Hematopoietic multipotent progenitor cell treated with erythropoietin and hydrocortisone succinate and interleukin-3 and kit ligand, for 8 days (in vitro differentiated cells): Measurements from ENCODE around the gene ATP8A2.

Experiments used
- DNase-seq: peaks from one replicate; pipeline ENCODE4 v3.0.0-alpha.2; 2015

ATP8A2 gene

DNA sequence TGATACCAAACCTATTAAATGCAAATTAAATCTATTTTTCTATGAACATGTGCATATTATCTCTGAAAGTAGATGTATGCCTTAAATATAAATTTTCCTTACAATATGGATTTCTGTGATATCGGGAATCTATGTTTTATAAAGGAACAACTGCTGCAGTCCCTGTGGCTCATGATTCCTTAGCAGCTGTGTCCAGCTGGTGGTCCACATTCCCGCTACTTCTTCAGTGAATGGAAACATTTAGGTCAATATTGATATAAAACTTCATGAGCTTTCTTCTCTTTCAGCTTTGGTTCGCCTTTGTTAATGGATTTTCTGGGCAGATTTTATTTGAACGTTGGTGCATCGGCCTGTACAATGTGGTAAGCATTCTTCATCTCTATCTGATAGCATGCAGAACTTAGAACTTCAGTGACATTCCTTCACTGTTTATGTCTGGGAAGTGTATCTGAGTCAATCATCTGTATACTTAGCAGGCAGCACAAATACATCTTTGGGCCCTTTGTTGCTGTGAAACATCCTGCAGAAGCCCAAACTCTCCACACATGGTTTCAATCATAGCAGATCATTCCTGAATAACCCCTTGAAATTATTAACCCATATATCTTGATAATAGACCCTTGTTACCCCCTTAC, 456.2 kb downstream of the ATP8A2 start:
- DNase-seq = no peak

DNA sequence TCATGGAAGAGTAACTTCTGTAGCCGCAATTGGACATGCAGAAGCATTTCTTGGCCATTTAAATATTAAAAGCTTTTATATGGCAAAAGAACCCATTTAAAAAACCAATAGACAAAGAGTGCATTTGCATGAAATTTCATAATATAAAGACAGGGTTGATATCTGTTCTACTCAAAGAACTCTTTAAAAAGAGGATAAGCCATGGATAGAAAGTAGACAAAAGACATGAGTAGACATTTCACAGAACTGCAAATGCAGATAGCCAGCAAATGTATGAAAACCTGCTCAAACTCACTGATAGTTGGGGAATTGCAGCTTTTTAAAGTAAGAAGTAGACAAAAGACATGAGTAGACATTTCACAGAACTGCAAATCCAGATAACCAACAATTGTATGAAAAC, 462.0 kb downstream of the ATP8A2 start:
- no peak for DNase-seq

DNA sequence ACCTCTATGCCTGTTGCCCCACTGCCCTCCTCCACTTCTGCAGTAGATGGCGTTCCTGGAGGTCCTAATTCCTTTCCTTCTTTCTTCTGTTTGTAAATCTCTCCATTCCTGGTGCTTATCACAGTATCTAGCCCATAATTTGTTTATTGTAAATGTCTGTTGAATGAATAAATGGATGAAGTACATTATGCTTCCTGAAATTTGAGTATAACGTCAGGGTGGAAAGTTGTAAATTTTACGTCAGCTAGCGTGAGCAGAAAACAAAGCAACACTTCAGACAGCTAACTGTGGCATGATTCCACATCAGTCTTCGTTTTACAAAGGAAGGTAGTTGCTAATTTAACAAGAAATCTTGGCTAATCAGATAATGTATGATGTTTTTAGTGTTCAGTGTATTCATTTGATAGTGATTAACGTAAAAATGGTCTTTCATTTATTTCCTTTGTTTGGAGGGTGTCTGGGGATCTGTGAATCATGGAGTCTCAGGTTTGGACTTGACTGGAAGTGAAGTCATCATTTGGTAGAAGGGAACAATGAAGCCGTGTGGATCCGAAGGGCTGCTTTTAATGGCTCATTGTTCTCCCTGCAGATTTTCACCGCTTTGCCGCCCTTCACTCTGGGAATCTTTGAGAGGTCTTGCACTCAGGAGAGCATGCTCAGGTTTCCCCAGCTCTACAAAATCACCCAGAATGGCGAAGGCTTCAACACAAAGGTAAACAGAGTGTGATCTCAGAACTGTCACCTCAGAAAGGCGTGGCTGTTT, 465.0 kb downstream of the ATP8A2 start:
- DNase-seq = no peak

DNA sequence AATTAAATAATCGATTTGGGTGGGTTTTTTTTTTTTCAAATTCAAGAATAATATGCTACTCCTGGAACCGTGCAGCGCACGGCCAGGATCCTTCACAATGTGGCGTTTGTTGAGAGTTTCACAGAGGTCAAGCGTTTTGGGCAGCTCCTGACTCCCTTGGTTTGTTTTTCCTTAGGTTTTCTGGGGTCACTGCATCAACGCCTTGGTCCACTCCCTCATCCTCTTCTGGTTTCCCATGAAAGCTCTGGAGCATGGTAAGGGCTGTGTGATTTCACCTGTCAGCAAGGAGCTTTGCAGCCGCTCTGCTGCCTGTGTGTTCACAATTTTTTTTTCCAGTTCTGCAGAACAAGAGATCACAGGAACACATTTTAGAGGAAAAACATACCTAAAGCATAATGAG, 467.6 kb downstream of the ATP8A2 start:
- DNase-seq = no peak

- no peak for DNase-seq
Measured at GRCh38 chr13:25840261-25840660, 468.5 kb downstream of the ATP8A2 start.

DNA sequence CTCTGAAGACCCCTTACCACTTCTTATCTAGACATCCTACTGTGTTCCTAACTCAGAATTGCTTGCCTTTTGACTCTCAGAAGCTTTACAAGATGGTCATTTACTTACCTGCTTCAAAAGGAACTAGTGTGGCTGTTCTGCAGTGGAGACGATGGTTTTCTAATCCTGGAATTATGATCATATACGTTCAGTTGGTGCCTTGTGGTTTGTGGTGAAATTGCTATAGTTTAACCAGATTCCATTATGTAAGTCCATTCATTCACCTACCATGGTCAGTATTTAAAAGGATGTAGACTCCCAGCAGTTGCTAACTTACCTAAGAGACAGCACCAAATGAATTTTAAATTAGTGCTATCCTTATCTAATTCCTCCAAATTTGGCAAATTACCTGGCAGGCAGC, 469.2 kb downstream of the ATP8A2 start:
- no peak for DNase-seq

GRCh38 chr13:25843692-25844091, 471.9 kb downstream of the ATP8A2 start:
- no peak for DNase-seq

DNA sequence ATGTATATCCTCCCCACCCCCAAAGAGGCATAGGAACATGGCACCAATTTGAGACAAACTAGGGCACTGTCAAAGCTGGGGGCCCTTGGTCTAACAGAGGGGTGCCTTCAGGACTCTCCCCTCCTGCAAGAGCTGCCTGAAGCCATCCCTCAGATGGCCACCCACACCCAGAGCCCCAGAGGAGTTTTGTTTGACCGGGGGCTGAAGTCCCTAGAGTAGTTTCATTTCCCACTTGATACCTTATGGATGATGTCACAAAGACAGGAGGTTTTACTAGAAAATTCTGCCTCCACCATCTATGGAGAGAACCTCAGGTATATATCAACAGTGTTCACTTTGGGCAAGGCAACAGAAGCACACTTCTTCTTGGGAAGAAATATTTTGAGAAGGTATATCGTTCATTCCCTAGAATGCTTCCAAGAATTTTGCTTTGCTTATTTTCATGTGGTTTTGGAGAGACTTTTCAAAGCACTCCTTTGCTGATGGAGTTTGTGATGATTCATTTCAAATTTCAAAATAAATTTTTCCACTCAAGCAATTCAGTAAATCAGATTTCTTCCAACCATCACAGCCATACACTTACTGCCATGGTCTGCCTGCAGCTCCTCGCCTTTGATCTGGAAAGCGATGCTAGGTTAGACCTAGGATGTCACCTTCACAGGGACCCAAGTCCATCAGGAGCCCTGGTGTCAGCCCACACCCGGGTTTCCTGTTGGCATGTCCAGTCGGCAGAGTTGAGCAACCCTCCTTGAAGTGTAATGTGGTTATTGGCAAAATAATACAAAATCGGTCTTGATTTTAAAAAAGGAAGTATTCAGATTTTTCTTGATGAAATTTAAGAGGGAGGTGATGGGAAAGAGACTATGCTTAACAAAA, 473.0 kb downstream of the ATP8A2 start:
- DNase-seq = no peak

DNA sequence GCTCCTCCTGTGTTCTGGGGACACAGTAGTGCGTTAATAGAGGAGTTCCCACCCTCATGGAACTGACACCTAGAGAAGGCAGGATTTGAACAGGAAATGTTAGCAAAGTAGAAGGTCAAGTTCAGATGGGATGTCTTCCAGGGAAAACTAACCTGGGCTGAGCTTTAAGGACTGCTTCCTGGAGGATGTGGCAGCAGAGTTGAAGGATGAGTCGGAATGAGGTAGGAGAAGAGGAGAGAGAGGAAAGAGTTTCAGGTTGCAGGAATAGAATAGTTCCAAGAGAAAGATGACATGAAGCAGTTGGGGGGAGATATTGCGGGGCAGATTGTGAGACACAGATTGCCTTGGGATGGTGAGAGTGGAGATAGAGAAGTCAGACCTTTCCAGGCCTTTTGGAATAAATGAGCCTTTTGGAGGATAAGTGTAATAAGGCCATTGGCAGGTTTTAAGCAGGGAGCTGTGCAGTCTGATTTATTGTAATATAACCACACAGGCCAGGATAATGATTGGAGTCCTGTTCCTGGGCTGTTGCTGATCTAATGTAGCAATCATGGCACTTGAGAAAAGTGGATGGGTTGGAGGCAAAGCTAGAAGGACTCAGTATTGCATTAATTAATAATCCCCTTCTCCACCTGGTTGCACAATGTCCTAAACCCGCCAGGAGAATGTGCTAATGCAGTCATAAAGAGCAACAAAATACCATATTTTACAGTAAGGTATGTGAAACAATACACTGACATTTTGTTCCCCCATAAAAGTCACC, 474.6 kb downstream of the ATP8A2 start:
- no peak for DNase-seq

GRCh38 chr13:25847145-25847544, 475.4 kb downstream of the ATP8A2 start:
- DNase-seq = no peak

DNA sequence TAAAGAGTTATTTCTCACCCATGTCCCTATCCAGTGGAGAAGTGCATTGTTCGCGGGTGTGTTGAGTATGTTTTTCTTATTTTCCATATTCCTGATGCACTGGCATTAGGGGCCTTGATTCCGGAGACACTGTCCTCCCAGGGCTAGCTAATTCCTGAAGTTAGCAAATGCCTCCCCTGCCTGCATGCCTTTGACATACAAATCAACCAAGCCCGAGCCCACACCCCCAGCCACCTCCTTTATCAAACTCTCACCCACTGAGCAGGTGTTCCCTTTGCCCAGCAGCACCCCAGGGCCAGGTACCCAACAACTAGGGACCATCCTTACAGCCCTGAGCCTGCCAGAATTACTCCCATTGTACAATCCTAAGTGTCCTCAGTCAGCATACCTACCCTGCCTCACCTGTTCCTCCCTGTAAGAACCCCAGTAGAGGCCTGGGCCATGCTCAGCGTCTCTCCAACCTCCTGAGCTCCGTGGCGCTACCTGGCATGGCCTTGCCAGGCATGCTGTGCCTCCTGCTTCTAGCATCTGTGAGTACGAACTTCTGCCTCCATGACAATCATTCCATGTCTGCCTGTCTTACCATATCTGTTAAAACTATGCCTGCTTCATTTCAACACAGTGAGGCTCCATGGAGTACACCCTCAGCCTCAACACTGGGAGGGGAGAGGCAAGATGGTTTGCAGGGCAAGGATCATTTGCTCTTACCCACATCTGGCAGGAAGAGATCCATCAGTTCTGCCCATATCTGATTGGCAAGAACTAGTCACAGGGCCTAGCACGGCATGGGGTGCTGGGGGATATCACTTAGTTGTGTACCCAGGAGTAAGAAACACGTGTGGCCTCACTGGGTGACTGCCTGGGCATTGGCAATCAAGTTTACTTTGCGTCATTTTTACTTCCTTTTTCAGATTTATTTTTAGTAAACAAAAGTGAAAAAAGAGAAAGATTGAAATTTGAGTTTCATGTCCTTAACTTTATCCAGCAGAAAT, 476.2 kb downstream of the ATP8A2 start:
- DNase-seq = no peak

DNA sequence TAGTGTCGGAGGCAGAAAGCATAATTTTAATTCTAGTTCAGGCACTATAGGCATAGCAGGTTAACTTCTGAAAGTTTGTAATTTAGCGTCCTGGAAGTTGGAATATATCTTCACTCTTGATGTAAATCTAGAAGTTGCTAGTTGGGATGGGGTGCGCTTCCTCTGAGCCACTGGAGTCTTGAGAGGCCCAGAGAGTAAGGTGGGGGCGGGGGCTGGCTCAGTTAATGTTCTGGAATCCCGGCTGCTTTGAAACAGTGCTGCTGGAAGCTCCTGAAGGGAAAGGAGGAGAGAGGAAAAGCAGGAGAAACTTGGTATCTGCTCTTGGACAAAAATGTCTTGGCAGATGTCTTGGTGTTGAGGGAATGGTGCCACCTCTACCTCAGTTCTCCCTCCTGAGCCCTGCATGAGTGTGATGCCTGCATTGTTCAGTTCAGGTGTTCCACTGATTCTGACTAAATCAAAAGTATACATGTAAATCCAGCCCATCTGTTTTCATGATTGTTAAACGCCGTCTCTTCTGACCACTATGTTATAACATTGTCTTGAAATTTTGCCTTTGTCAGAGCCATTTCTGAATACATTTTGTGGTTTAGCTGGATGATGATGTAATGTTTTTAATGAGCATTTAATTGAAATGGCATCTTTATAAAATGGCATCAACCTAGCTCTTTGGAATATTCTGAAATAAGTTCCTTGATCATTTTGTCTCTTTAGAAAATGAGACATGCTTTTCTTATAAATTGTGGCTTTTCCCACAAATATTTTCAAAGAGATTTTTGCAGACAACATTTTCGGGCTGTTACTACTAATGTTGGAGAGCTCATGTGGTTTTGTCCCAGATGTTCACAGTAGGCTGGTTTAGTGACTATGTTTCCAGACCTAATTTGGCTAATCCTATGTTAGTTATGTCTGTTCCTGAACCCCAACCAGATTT, 477.3 kb downstream of the ATP8A2 start:
- no peak for DNase-seq

GRCh38 chr13:25857830-25858229, 486.1 kb downstream of the ATP8A2 start:
- DNase-seq = no peak

DNA sequence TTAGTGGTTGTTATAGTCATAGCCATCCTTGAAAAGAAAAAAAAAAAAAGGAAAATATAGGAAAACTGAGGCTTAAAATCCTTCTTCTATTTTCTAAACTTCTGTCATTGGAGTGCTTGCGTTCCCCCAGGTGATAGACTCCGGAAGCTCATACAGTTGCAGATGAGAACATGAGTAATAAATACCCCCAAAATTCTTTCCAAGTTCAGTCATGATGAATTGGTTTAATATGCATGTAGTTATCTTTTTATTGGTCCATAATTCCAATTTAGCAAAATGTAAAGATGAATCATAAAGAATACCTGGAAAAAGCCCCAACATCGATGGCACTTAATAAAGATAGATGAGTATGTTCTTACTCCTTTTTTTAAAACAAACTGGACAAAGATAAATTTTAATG, 487.8 kb downstream of the ATP8A2 start:
- DNase-seq = no peak

- no peak for DNase-seq
Measured at GRCh38 chr13:25860265-25860664, 488.5 kb downstream of the ATP8A2 start.

DNA sequence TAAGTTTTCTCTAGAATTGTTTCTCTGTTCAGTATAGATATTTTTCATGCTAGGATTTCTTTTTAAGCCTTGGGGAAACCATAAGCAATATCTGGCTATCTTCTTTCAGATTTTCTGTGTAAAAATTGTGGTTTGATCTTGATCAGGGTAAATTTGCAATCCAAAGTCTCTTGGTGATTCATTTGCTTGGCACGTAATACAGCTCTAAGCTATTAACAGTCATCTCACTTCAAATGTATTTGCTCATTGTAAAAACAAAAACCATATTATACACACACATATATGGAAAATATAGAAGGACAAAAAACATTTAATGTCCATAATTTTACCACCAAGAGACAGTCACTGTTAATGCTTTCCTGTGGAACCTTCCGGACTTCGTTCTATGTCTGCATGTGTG, 489.1 kb downstream of the ATP8A2 start:
- DNase-seq = no peak

GRCh38 chr13:25862156-25862555, 490.4 kb downstream of the ATP8A2 start:
- DNase-seq = no peak

- no peak for DNase-seq
Measured at GRCh38 chr13:25864116-25864515, 492.3 kb downstream of the ATP8A2 start.

GRCh38 chr13:25864936-25865335, 493.2 kb downstream of the ATP8A2 start:
- DNase-seq = no peak

- DNase-seq = no peak
Measured at GRCh38 chr13:25865391-25865790, 493.6 kb downstream of the ATP8A2 start.

- DNase-seq = no peak
Measured at GRCh38 chr13:25867038-25867437, 495.3 kb downstream of the ATP8A2 start.
